Thymus (tissue), 11 donors: ENCODE data around the gene SYK. TPM values are rescaled to one million over a fixed set of nuclear protein-coding genes. Genes with fewer than 3 reads are reported as not detected.

Experiments
- DNase-seq, 9 donors: peaks; one replicate each; pipeline ENCODE4 v3.0.0-alpha.2; 2013; ENCODE audit warnings: low spot score in 9 of 9, low read depth in 6 of 9, missing footprints in 1 of 9
- H3K27ac ChIP-seq, 2 donors: one replicate each; pipeline ENCODE4 v1.5.1; 2013; ENCODE audit warnings: control low read depth in 1 of 2, low read depth in 1 of 2, low read length in 1 of 2, mild to moderate bottlenecking in 1 of 2, moderate library complexity in 1 of 2
- H3K27me3 ChIP-seq, 2 donors: one replicate each; pipeline ENCODE4 v1.5.1; 2013; ENCODE audit warnings: low read length in 1 of 2; ENCODE audit not compliant: control insufficient read depth in 2 of 2, insufficient read depth in 1 of 2
- H3K36me3 ChIP-seq, 2 donors: one replicate each; pipeline ENCODE4 v1.5.1; 2013; ENCODE audit warnings: low read length in 1 of 2, mild to moderate bottlenecking in 1 of 2, moderate library complexity in 1 of 2; ENCODE audit not compliant: control insufficient read depth in 2 of 2, insufficient read depth in 2 of 2
- H3K4me1 ChIP-seq, 2 donors: one replicate each; pipeline ENCODE4 v1.5.1; 2013; ENCODE audit warnings: low read length in 2 of 2; ENCODE audit not compliant: control insufficient read depth in 2 of 2, insufficient read depth in 2 of 2
- H3K4me3 ChIP-seq, 2 donors: one replicate each; pipeline ENCODE4 v1.5.1; 2013; ENCODE audit warnings: low read length in 2 of 2, control low read depth in 1 of 2, mild to moderate bottlenecking in 1 of 2
- H3K9me3 ChIP-seq, 2 donors: one replicate each; pipeline ENCODE4 v1.5.1; 2013; ENCODE audit warnings: low read length in 1 of 2, mild to moderate bottlenecking in 1 of 2; ENCODE audit not compliant: control insufficient read depth in 2 of 2, insufficient read depth in 1 of 2
- WGBS: extraction: QIAGEN DNeasy Blood & Tissue Kit; methylation state at CpG from one replicate; pipeline ENCODE4 v1.1.7; 2013; 5-methylcytosine and 5-hydroxymethylcytosine counted together
- polyA plus RNA-seq: library from polyadenylated mRNA; stranded (reverse); fragments of 200-250 nt; gene quantifications from one replicate; pipeline ENCODE4 v1.2.3, GENCODE V29; 2013
- total RNA-seq: library from RNA; stranded (reverse); fragments of 120-200 nt; gene quantifications from one replicate; pipeline ENCODE4 v1.2.4, GENCODE V29; 2013
- donor health status: healthy.

The SYK gene
- total and polyA plus RNA-seq, 2 donors = 22.2 to 55.9 TPM

GRCh38 chr9:90843525-90843924, 41.9 kb downstream of the SYK start:
- peaks cover 37 to 38% of the 10 kb centered on the region in 2 donors for H3K36me3 ChIP-seq
- H3K4me3 ChIP-seq = no peak overlapping the region
- H3K4me1 ChIP-seq = peaks cover 8 to 28% of the 10 kb centered on the region in 2 donors
- H3K27ac ChIP-seq = peak overlapping the region in 1 of 2 donors; percentile 29
- 66% methylated on average over 6 of the region's 6 CpGs for WGBS
- no peaks in the 10 kb centered on the region for H3K9me3 ChIP-seq
- no peak for DNase-seq
- H3K27me3 ChIP-seq = no peaks in the 10 kb centered on the region

GRCh38 chr9:90844326-90844725, 42.7 kb downstream of the SYK start:
- Histone ChIP-seq H3K27me3 (no peaks in the 10 kb centered on the region), H3K36me3 (peaks cover 45 to 46% of the 10 kb centered on the region in 2 donors), H3K4me3 (no peak overlapping the region), H3K4me1 (peaks cover under 1 to 20% of the 10 kb centered on the region in 2 donors), H3K9me3 (no peaks in the 10 kb centered on the region), H3K27ac (no peak overlapping the region)
- DNase-seq = no peak

GRCh38 chr9:90846770-90847419, 45.3 kb downstream of the SYK start:
- H3K4me3 ChIP-seq = no peak overlapping the region
- WGBS = 96% methylated on average over 6 of the region's 6 CpGs
- H3K9me3 ChIP-seq = no peaks in the 10 kb centered on the region
- peaks cover 0 to 14% of the 10 kb centered on the region in 2 donors for H3K4me1 ChIP-seq
- H3K36me3 ChIP-seq = peaks cover 64 to 65% of the 10 kb centered on the region in 2 donors
- no peak for DNase-seq
- H3K27ac ChIP-seq = no peak overlapping the region
- no peaks in the 10 kb centered on the region for H3K27me3 ChIP-seq

GRCh38 chr9:90847971-90848370, 46.4 kb downstream of the SYK start:
- H3K4me1 ChIP-seq = peaks cover 0 to 3% of the 10 kb centered on the region in 2 donors
- WGBS = 98% methylated on average over 5 of the region's 5 CpGs
- DNase-seq = no peak
- peaks cover 67 to 68% of the 10 kb centered on the region in 2 donors for H3K36me3 ChIP-seq
- no peaks in the 10 kb centered on the region for H3K27me3 ChIP-seq
- no peak overlapping the region for H3K27ac ChIP-seq
- H3K9me3 ChIP-seq = no peaks in the 10 kb centered on the region
- no peak overlapping the region for H3K4me3 ChIP-seq

GRCh38 chr9:90848866-90849265, 47.2 kb downstream of the SYK start:
- Histone ChIP-seq H3K27ac (no peak overlapping the region), H3K27me3 (no peaks in the 10 kb centered on the region), H3K4me1 (no peaks in the 10 kb centered on the region), H3K9me3 (no peaks in the 10 kb centered on the region), H3K36me3 (peaks cover 68% of the 10 kb centered on the region in 2 donors), H3K4me3 (no peak overlapping the region)
- 98% methylated on average over 8 of the region's 8 CpGs for WGBS
- no peak for DNase-seq

GRCh38 chr9:90851444-90851843, 49.8 kb downstream of the SYK start:
- no peak for DNase-seq
- H3K36me3 ChIP-seq = peaks cover 46 to 57% of the 10 kb centered on the region in 2 donors

GRCh38 chr9:90853945-90854344, 52.3 kb downstream of the SYK start:
- Histone ChIP-seq H3K9me3 (no peaks in the 10 kb centered on the region), H3K27me3 (no peaks in the 10 kb centered on the region), H3K27ac (no peak overlapping the region), H3K4me1 (peaks cover 0 to 22% of the 10 kb centered on the region in 2 donors), H3K4me3 (no peak overlapping the region), H3K36me3 (peaks cover 38 to 42% of the 10 kb centered on the region in 2 donors)
- 98% methylated on average over 10 of the region's 10 CpGs for WGBS
- DNase-seq = no peak

More at GRCh38 chr9:90851444-90851843, 49.8 kb downstream of the SYK start:
- WGBS = 98% methylated on average over 5 of the region's 5 CpGs
- H3K27me3 ChIP-seq = no peaks in the 10 kb centered on the region
- no peaks in the 10 kb centered on the region for H3K9me3 ChIP-seq
- H3K27ac ChIP-seq = no peak overlapping the region
- H3K4me3 ChIP-seq = no peak overlapping the region
- peaks cover 0 to 7% of the 10 kb centered on the region in 2 donors for H3K4me1 ChIP-seq

- H3K27me3 ChIP-seq = no peaks in the 10 kb centered on the region
Observed at GRCh38 chr9:90854637-90855175, 53.1 kb downstream of the SYK start.

GRCh38 chr9:90855208-90855902, 53.7 kb downstream of the SYK start:
- H3K4me3 ChIP-seq = no peak overlapping the region
- no peaks in the 10 kb centered on the region for H3K27me3 ChIP-seq
- H3K36me3 ChIP-seq = peaks cover 27 to 31% of the 10 kb centered on the region in 2 donors
- DNase-seq = no peak
- peaks cover 0 to 22% of the 10 kb centered on the region in 2 donors for H3K4me1 ChIP-seq
- 92% methylated on average over 5 of the region's 5 CpGs for WGBS
- peak overlapping the region in 1 of 2 donors; percentile 2 for H3K27ac ChIP-seq
- no peaks in the 10 kb centered on the region for H3K9me3 ChIP-seq

More at GRCh38 chr9:90854637-90855175, 53.1 kb downstream of the SYK start:
- no peaks in the 10 kb centered on the region for H3K9me3 ChIP-seq
- 76% methylated on average over 8 of the region's 8 CpGs for WGBS
- H3K4me3 ChIP-seq = no peak overlapping the region
- H3K36me3 ChIP-seq = peaks cover 31 to 34% of the 10 kb centered on the region in 2 donors
- H3K4me1 ChIP-seq = peaks cover 0 to 22% of the 10 kb centered on the region in 2 donors
- no peak for DNase-seq
- H3K27ac ChIP-seq = no peak overlapping the region
